Endothelial cell of hepatic sinusoid (primary cell): ENCODE measurements around the gene IBA57.

ENCODE experiments used
- in situ Hi-C: cut with HindIII; loops from 2 replicates; pipeline ENCODE4 v1.10.0; 2017; ENCODE audit warnings: low sequenced_read_pairs

Gene IBA57

GRCh38 chr1:228144193-228144992, 21.2 kb upstream of the IBA57 start:
- in situ Hi-C loops, result no loop called here

GRCh38 chr1:228144993-228145343, 20.6 kb upstream of the IBA57 start:
- in situ Hi-C loops, result no loop called here

GRCh38 chr1:228145463-228146416, 19.9 kb upstream of the IBA57 start:
- in situ Hi-C loops, result no loop called here

- in situ Hi-C loops, result no loop called here
These were observed 19.0 kb upstream of the IBA57 start for GRCh38 chr1:228146417-228147150.

GRCh38 chr1:228147151-228147693, 18.4 kb upstream of the IBA57 start:
- in situ Hi-C loops, result no loop called here

GRCh38 chr1:228147768-228148167, 17.8 kb upstream of the IBA57 start:
- in situ Hi-C loops, result no loop called here

GRCh38 chr1:228148196-228148861, 17.3 kb upstream of the IBA57 start:
- in situ Hi-C loops, result no loop called here

GRCh38 chr1:228148935-228149405, 16.6 kb upstream of the IBA57 start:
- in situ Hi-C loops, result no loop called here

GRCh38 chr1:228149406-228150119, 16.0 kb upstream of the IBA57 start, which contains the start of gene GJC2:
Gene GJC2 (plus strand): TSS chr1:228149930. CDS start chr1:228157759, 7,829 bp downstream.
- in situ Hi-C loops, result no loop called here

GRCh38 chr1:228150120-228150460, 15.5 kb upstream of the IBA57 start:
- in situ Hi-C loops, result no loop called here

- in situ Hi-C loops, result no loop called here
These were observed 15.0 kb upstream of the IBA57 start for GRCh38 chr1:228150461-228151179.

- in situ Hi-C loops, result no loop called here
These were observed 14.3 kb upstream of the IBA57 start for GRCh38 chr1:228151180-228151925.

GRCh38 chr1:228152097-228152917, 13.3 kb upstream of the IBA57 start:
- in situ Hi-C loops, result no loop called here

GRCh38 chr1:228152918-228153258, 12.7 kb upstream of the IBA57 start:
- in situ Hi-C loops, result no loop called here

GRCh38 chr1:228154021-228154669, 11.5 kb upstream of the IBA57 start:
- in situ Hi-C loops, result no loop called here

GRCh38 chr1:228154670-228155571, 10.7 kb upstream of the IBA57 start:
- in situ Hi-C loops, result no loop called here
